Tibial artery (tissue), 4 donors: ENCODE results near the gene LRP1B.
"Not testable (repeated sequence)": the region's sequence is repeated elsewhere in the genome, so short reads cannot be mapped to it uniquely, and the experiment has no call there.

Experiments
- DNase-seq, 2 donors: peaks; one replicate each; pipeline ENCODE4 v3.0.0-alpha.2; 2019
- H3K27ac ChIP-seq, 2 donors: fragments of 200-600 bp; sonication (generic) in 1 of 2; 1 replicate in 1 of 2; 2 replicates in 1 of 2; pipeline ENCODE4 v1.5.1; 2018 to 2019; ENCODE audit warnings: mild to moderate bottlenecking in 1 of 2
- H3K27me3 ChIP-seq, 2 donors: fragments of 200-600 bp; sonication (generic) in 1 of 2; one replicate each; pipeline versions ENCODE4 v1.5.1 to v1.6.0; 2016 to 2019
- H3K36me3 ChIP-seq, 3 donors: fragments of 200-600 bp; sonication (generic) in 2 of 3; one replicate each; pipeline ENCODE4 v1.5.1; 2016 to 2019; ENCODE audit warnings: mild to moderate bottlenecking in 2 of 3
- H3K4me1 ChIP-seq, 4 donors: fragments of 200-600 bp; sonication (generic) in 2 of 4; 1 replicate in 3 of 4; 2 replicates in 1 of 4; pipeline ENCODE4 v1.5.1; 2016 to 2019
- H3K4me3 ChIP-seq, 2 donors: fragments of 200-600 bp; sonication (generic) in 1 of 2; 1 replicate in 1 of 2; 2 replicates in 1 of 2; pipeline ENCODE4 v1.5.1; 2018 to 2019; ENCODE audit warnings: mild to moderate bottlenecking in 2 of 2
- H3K9me3 ChIP-seq, 3 donors: fragments of 200-600 bp; sonication (generic) in 1 of 3; one replicate each; pipeline ENCODE4 v1.5.1; 2016 to 2019
- intact Hi-C: fragments of 100-400 bp; cut with DNase I; formaldehyde crosslinking; loops from one replicate; pipeline ENCODE4 v1.15.0; 2023; ENCODE audit warnings: low total_unique reads
- TF ChIP-seq, protein P1 (sequence below), 2 experiments: fragments of 200-600 bp in 1 of 2; fragments of 450-650 bp in 1 of 2; IDR thresholded peaks; one replicate each; pipeline ENCODE4 v1.5.1; 2017 to 2019; ENCODE audit warnings: antibody characterized with exemption in 2 of 2, mild to moderate bottlenecking in 1 of 2, moderate library complexity in 1 of 2

LRP1B gene

DNA sequence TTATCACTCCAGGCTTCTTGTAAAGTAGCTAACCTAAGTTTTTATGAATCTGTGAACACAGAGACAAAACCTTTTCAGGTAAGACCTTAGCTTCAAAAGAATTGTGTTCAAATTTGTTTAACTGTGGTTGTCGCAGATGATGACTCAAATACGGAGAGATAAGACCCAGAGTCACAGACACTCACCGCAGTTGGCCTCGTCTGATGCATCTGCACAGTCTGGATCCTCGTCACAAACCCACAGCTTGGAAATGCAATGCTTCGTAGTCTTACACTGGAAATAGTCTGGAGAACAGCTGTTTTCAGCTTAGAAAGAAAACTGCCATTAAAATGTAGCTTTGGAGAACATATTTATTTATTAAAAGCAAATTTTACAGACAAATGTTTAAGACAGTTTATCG, 1688.5 kb downstream of the LRP1B start:
- TF ChIP-seq, protein P1, sequence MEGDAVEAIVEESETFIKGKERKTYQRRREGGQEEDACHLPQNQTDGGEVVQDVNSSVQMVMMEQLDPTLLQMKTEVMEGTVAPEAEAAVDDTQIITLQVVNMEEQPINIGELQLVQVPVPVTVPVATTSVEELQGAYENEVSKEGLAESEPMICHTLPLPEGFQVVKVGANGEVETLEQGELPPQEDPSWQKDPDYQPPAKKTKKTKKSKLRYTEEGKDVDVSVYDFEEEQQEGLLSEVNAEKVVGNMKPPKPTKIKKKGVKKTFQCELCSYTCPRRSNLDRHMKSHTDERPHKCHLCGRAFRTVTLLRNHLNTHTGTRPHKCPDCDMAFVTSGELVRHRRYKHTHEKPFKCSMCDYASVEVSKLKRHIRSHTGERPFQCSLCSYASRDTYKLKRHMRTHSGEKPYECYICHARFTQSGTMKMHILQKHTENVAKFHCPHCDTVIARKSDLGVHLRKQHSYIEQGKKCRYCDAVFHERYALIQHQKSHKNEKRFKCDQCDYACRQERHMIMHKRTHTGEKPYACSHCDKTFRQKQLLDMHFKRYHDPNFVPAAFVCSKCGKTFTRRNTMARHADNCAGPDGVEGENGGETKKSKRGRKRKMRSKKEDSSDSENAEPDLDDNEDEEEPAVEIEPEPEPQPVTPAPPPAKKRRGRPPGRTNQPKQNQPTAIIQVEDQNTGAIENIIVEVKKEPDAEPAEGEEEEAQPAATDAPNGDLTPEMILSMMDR (IDR thresholded peaks at IDR 0.05) = no peak
- Histone ChIP-seq H3K27me3 (no peaks in the 10 kb centered on the region), H3K4me1 (no peaks in the 10 kb centered on the region), H3K27ac (no peak overlapping the region), H3K9me3 (no peaks in the 10 kb centered on the region), H3K4me3 (no peak overlapping the region), H3K36me3 (no peaks in the 10 kb centered on the region)
- no peak for DNase-seq
- intact Hi-C loops = no loop called here

DNA sequence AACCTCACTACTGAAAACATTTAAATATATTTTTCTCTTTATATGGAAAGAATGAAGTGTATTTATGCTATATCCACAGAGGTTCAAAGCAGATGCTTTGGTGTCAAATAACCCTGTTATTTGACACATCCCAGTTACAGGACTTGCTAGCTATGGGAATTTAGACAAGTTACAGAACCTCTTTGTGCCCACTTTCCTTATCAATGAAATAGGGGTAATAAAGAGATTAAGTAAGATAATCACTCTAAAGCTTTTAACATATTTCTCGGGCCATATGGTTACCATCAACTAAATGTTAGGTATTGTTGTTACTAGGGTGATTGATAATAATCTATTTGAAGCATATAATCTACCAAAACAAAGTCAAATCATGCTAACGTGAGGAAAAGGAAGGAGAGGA, 1690.0 kb downstream of the LRP1B start:
- no peaks in the 10 kb centered on the region for H3K27me3 ChIP-seq
- no peaks in the 10 kb centered on the region for H3K9me3 ChIP-seq
- TF ChIP-seq, protein P1 (IDR thresholded peaks at IDR 0.05) = no peak
- H3K4me1 ChIP-seq = no peaks in the 10 kb centered on the region
- H3K4me3 ChIP-seq = no peak overlapping the region
- intact Hi-C loops = no loop called here
- H3K27ac ChIP-seq = no peak overlapping the region
- no peak for DNase-seq
- H3K36me3 ChIP-seq = no peaks in the 10 kb centered on the region

DNA sequence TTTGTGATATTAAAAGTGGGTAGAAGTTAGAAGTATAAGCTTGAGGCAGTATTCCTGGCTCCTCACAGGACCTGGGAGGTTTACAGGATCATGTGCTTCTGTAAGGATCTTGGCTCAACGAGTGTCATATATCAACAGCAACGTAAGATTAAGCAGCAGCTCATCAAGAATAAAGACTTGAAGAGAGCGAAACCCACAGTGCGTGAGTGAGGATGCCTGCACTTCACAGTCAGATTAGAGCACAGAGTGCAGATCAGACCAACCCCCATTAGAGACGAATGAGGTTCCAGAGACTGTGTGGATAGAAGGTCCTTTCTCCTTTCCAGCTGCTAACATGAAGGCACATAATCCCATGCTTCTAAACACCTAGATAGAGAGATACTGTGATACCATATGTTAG, 1693.9 kb downstream of the LRP1B start:
- intact Hi-C loops = no loop called here
- Histone ChIP-seq H3K4me1 (no peaks in the 10 kb centered on the region), H3K27me3 (no peaks in the 10 kb centered on the region), H3K4me3 (no peak overlapping the region), H3K9me3 (no peaks in the 10 kb centered on the region), H3K27ac (no peak overlapping the region), H3K36me3 (no peaks in the 10 kb centered on the region)
- DNase-seq = no peak
- TF ChIP-seq, protein P1 (IDR thresholded peaks at IDR 0.05) = no peak

DNA sequence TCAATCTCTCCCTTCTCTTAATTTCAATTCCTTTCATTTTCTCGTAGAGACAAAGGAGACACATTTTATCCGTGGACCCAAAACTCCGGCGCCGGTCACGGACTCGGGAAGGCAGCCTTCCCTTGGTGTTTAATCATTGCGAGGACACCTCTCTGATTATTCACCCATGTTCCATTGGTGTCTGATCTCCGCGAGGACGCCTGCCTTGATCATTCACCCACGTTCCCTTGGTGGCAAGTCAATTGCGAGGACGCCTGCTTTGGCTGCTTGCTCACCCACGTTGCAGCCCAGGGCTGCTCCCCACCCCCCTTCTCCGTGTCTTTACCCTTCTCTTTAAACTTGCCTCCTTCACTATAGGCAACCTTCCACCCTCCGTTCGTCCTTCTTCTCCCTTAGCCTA, 1703.8 kb downstream of the LRP1B start:
- DNase-seq, H3K27ac ChIP-seq, intact Hi-C loops, H3K9me3 ChIP-seq, H3K4me1 ChIP-seq, H3K36me3 ChIP-seq, H3K27me3 ChIP-seq, H3K4me3 ChIP-seq: not testable (repeated sequence)

DNA sequence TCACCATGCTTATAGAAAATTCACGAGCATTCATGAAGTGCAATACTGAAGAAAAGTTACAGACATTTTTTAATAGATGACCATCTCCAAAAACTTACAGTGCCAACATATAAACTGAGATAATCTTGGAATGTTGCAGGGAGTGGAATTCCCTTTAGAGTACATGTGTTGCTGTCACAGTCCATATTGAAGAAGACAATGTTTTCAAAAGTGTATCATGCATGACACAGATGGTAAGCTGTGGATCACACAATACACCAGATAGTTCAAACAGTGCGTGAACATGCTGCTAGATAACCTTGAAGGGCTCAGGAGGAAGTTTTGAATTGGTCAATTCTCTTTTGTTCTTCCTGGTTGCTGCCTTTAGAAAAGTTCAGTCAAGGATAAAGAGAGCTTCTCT, 1706.3 kb downstream of the LRP1B start:
- no peak overlapping the region for H3K4me3 ChIP-seq
- no peaks in the 10 kb centered on the region for H3K9me3 ChIP-seq
- H3K27ac ChIP-seq = no peak overlapping the region
- no peaks in the 10 kb centered on the region for H3K4me1 ChIP-seq
- no peaks in the 10 kb centered on the region for H3K27me3 ChIP-seq
- intact Hi-C loops = no loop called here
- no peaks in the 10 kb centered on the region for H3K36me3 ChIP-seq
- TF ChIP-seq, protein P1 (IDR thresholded peaks at IDR 0.05) = no peak
- no peak for DNase-seq

DNA sequence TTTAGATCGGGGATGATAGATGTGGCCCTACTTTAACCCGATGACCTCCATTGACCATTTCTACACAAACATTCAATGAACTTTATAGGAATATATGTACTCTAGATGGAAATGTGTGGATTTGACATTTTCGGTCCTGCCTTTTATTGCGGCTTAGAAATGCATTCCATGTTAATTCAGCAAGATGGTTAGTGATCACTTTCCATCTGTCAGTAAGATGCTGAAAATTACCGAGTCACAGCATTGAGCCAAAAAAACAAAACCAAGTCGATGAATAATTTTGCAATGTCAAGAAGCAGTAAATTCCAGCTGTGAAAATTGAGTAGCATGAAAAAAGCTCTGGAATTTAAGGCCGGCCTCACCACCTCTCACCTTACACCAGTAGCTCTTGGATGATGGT, 1708.1 kb downstream of the LRP1B start:
- H3K4me3 ChIP-seq = no peak overlapping the region
- no peaks in the 10 kb centered on the region for H3K4me1 ChIP-seq
- H3K27me3 ChIP-seq = no peaks in the 10 kb centered on the region
- H3K36me3 ChIP-seq = no peaks in the 10 kb centered on the region
- no peaks in the 10 kb centered on the region for H3K9me3 ChIP-seq
- no peak overlapping the region for H3K27ac ChIP-seq
- no peak for DNase-seq
- TF ChIP-seq, protein P1 (IDR thresholded peaks at IDR 0.05) = no peak
- intact Hi-C loops = no loop called here
